GM12878 (cell line): ENCODE data around the gene COL24A1. TPM values are rescaled to one million over a fixed set of nuclear protein-coding genes. Genes with fewer than 3 reads are reported as not detected.

ENCODE experiments used
- ATAC-seq: fragments of 200-7000 bp; cut with Tn5 transposase; 3 replicates; pipeline ENCODE4 v1.9.1; 2020; ENCODE audit warnings: mild to moderate bottlenecking, moderate library complexity
- BruUV-seq: library from RNA; stranded (reverse); fragments of 400-500 nt; replicated peaks from 2 replicates; lab custom pipeline; 2021; lab: Mats Ljungman, UMichigan
- CTCF ChIA-PET: fragments of 300-600 bp; sonication (Branson Sonifier 250); formaldehyde crosslinking; extraction: SDS; loops from one replicate; lab custom pipeline; 2021; ENCODE audit warnings: inconsistent platforms; lab: Yijun Ruan, JAX
- POLR2A ChIA-PET: fragments of 350-600 bp; formaldehyde crosslinking; extraction: SDS; loops from one replicate; lab custom pipeline; 2021; ENCODE audit warnings: inconsistent platforms; lab: Charles Lee
- RAD21 ChIA-PET: fragments of 300-600 bp; sonication (Branson Sonifier 250); formaldehyde crosslinking; loops from one replicate; lab custom pipeline; 2023; ENCODE audit warnings: antibody characterized with exemption; ENCODE audit not compliant: unreplicated experiment; lab: Charles Lee
- SMC1A ChIA-PET: fragments of 300-600 bp; sonication (Branson Sonifier 250); formaldehyde crosslinking; loops from one replicate; lab custom pipeline; 2023; ENCODE audit not compliant: unreplicated experiment, uncharacterized antibody; lab: Charles Lee
- DNase-seq: peaks from one replicate; pipeline ENCODE4 v3.0.0-alpha.2; 2011; ENCODE audit warnings: low read depth, low spot score
- FAIRE-seq: peaks from 3 replicates; lab custom pipeline; 2011; peaks lifted over from hg19 to GRCh38; lab: Jason Lieb, UNC
- H2AFZ ChIP-seq: 2 replicates; pipeline ENCODE4 v1.6.0; 2011; ENCODE audit warnings: low read depth, low read length, control low read depth; ENCODE audit not compliant: control insufficient read depth
- H3K27ac ChIP-seq: 2 replicates; pipeline ENCODE4 v1.5.1; 2011; ENCODE audit warnings: control low read depth; ENCODE audit not compliant: control insufficient read depth, insufficient read depth
- H3K27me3 ChIP-seq, 2 experiments: replicated peaks in 1 of 2; 2 replicates each; pipeline versions ENCODE4 v1.6.0 to v1.6.1; 2011; ENCODE audit warnings: low read length in 1 of 2; ENCODE audit not compliant: control insufficient read depth in 2 of 2, insufficient read depth in 2 of 2
- H3K36me3 ChIP-seq, 2 experiments: 2 replicates each; pipeline ENCODE4 v1.5.1; 2011; ENCODE audit warnings: low read length in 1 of 2; ENCODE audit not compliant: control insufficient read depth in 2 of 2, insufficient read depth in 2 of 2
- H3K4me1 ChIP-seq: 2 replicates; pipeline ENCODE4 v1.6.1; 2011; ENCODE audit warnings: mild to moderate bottlenecking, low read length, moderate library complexity, mixed read lengths; ENCODE audit not compliant: control insufficient read depth, insufficient read depth
- H3K4me2 ChIP-seq: 2 replicates; pipeline ENCODE4 v1.6.0; 2011; ENCODE audit warnings: control low read depth; ENCODE audit not compliant: control insufficient read depth, insufficient read depth
- H3K4me3 ChIP-seq: fragments of 200-600 bp; sonication (generic); 2 replicates; pipeline ENCODE4 v1.5.1; 2016
- H3K79me2 ChIP-seq: 2 replicates; pipeline ENCODE4 v1.6.0; 2011; ENCODE audit warnings: low read length; ENCODE audit not compliant: control insufficient read depth, insufficient read depth
- H3K9ac ChIP-seq: 2 replicates; pipeline ENCODE4 v1.8.0; 2011; ENCODE audit warnings: low read length, control low read depth, mixed read lengths; ENCODE audit not compliant: control insufficient read depth, insufficient read depth
- H3K9me3 ChIP-seq: replicated peaks from 3 replicates; pipeline ENCODE4 v1.5.1; 2011; ENCODE audit warnings: mild to moderate bottlenecking, low read length; ENCODE audit not compliant: control insufficient read depth, insufficient read depth
- H4K20me1 ChIP-seq: 2 replicates; pipeline ENCODE4 v1.6.0; 2011; ENCODE audit not compliant: control insufficient read depth, insufficient read depth
- BACH1 ChIP-seq: fragments of 450-650 bp; IDR thresholded peaks from 2 replicates; pipeline ENCODE4 v1.6.1; 2017; ENCODE audit warnings: mild to moderate bottlenecking, borderline replicate concordance
- BCL3 ChIP-seq: IDR thresholded peaks from 2 replicates; pipeline ENCODE4 v1.6.1; 2011; ENCODE audit warnings: borderline replicate concordance, low read depth, mild to moderate bottlenecking, moderate library complexity, low read length; ENCODE audit not compliant: insufficient read depth, poor library complexity, severe bottlenecking
- FOXK2 ChIP-seq: fragments of 450-650 bp; IDR thresholded peaks from 2 replicates; pipeline ENCODE4 v1.6.1; 2017; ENCODE audit warnings: mild to moderate bottlenecking, moderate library complexity
- HDAC2 ChIP-seq: fragments of 200-600 bp; sonication (generic); IDR thresholded peaks from 2 replicates; pipeline ENCODE4 v1.6.1; 2017
- IRF3 ChIP-seq: fragments of 450-650 bp; IDR thresholded peaks from 2 replicates; pipeline ENCODE4 v1.6.1; 2014; ENCODE audit warnings: mild to moderate bottlenecking
- JUNB ChIP-seq: IDR thresholded peaks from 2 replicates; pipeline ENCODE4 v1.6.1; 2016; ENCODE audit warnings: antibody characterized with exemption, mild to moderate bottlenecking
- RBBP5 ChIP-seq: fragments of 200-600 bp; sonication (generic); conservative IDR thresholded peaks from 2 replicates; pipeline ENCODE4 v1.6.1; 2016
- RFX5 ChIP-seq: IDR thresholded peaks from 2 replicates; pipeline ENCODE4 v1.6.1; 2011; ENCODE audit warnings: low read depth, low read length, improper control_type of control experiment
- SP1 ChIP-seq: IDR thresholded peaks from one replicate; pipeline ENCODE4 v1.6.1; 2011; ENCODE audit warnings: low read depth, low read length
- SRF ChIP-seq, 2 experiments: IDR thresholded peaks; 2 replicates each; pipeline ENCODE4 v1.6.1; 2011; ENCODE audit warnings: low read depth in 2 of 2, low read length in 2 of 2, mild to moderate bottlenecking in 1 of 2, moderate library complexity in 1 of 2
- TCF7 ChIP-seq: IDR thresholded peaks from 2 replicates; pipeline ENCODE4 v1.6.1; 2014; ENCODE audit warnings: antibody characterized with exemption, borderline replicate concordance
- WRNIP1 ChIP-seq: IDR thresholded peaks from 2 replicates; pipeline ENCODE4 v1.6.1; 2011; ENCODE audit warnings: low read depth, low read length, improper control_type of control experiment, borderline replicate concordance
- ZBED1 ChIP-seq: IDR thresholded peaks from 2 replicates; pipeline ENCODE4 v1.6.1; 2016; ENCODE audit warnings: borderline replicate concordance
- ZNF622 ChIP-seq: fragments of 450-650 bp; IDR thresholded peaks from 2 replicates; pipeline ENCODE4 v1.6.1; 2017; ENCODE audit warnings: mild to moderate bottlenecking, inconsistent platforms
- WGBS: methylation state at CpG from one replicate; pipeline ENCODE4 v1.1.6; 2016; ENCODE audit warnings: low lambda C conversion rate; ENCODE audit not compliant: insufficient replicate concordance, insufficient coverage; ENCODE audit errors: missing lambda C conversion rate; 5-methylcytosine and 5-hydroxymethylcytosine counted together
- in situ Hi-C: fragments of 300-500 bp; cut with MboI; formaldehyde crosslinking; loops from 9 replicates; pipeline ENCODE4 v1.14.3; 2018; ENCODE audit warnings: mixed read lengths
- intact Hi-C: fragments of 100-400 bp; cut with micrococcal nuclease; formaldehyde crosslinking; loops from one replicate; pipeline ENCODE4 v1.14.2; 2022; ENCODE audit not compliant: unreplicated experiment
- polyA plus RNA-seq, 11 experiments: library from polyadenylated mRNA; depleted of rRNA in 4 of 11; unstranded in 6 of 11; stranded (reverse) in 5 of 11; fragments of >200 nt; fragmentation: Nextera tagmentation in 4 of 11; fragmentation: Illumina TruSeq in 1 of 11; extraction: Ambion mirVana in 4 of 11; extraction: Trizol in 1 of 11; gene quantifications; 1 replicate in 1 of 11; 2 replicates in 10 of 11; pipeline versions ENCODE4 v1.2.1 to v1.2.3, GENCODE V29; 2011 to 2016; ENCODE audit warnings: inconsistent platforms in 2 of 11, missing spikeins in 2 of 11, low read depth in 1 of 11
- total RNA-seq, 4 experiments: library from RNA; depleted of rRNA in 3 of 4; stranded (reverse); fragments of >200 nt in 3 of 4; fragmentation: Illumina TruSeq in 1 of 4; extraction: Trizol in 1 of 4; gene quantifications; 2 replicates each; pipeline versions ENCODE4 v1.2.1 to v1.2.3, GENCODE V29; 2013 to 2021
- TF ChIP-seq, protein P1 (sequence below): fragments of 450-650 bp; IDR thresholded peaks from 2 replicates; pipeline ENCODE4 v1.6.1; 2017; ENCODE audit warnings: mild to moderate bottlenecking, moderate library complexity

Gene COL24A1
- total and polyA plus RNA-seq, 10 of the 15 experiments (the other 5 are each of a cell fraction or from before 2014, with no cell fraction given) = 0.19 to 4.1 (median 2.0) TPM

- TF ChIP-seq SRF (IDR thresholded peaks at IDR 0.05; ENCODE audit: low read depth in 2 of 2, low read length in 2 of 2) (no peak), BACH1 (no peak), ZBED1 (no peak), HDAC2 (no peak), ZNF622 (no peak), WRNIP1 (no peak), JUNB (no peak), FOXK2 (no peak), RBBP5 (no peak), TCF7 (no peak), IRF3 (no peak), SP1 (no peak), RFX5 (no peak), BCL3 (no peak)
- TF ChIP-seq, protein P1, sequence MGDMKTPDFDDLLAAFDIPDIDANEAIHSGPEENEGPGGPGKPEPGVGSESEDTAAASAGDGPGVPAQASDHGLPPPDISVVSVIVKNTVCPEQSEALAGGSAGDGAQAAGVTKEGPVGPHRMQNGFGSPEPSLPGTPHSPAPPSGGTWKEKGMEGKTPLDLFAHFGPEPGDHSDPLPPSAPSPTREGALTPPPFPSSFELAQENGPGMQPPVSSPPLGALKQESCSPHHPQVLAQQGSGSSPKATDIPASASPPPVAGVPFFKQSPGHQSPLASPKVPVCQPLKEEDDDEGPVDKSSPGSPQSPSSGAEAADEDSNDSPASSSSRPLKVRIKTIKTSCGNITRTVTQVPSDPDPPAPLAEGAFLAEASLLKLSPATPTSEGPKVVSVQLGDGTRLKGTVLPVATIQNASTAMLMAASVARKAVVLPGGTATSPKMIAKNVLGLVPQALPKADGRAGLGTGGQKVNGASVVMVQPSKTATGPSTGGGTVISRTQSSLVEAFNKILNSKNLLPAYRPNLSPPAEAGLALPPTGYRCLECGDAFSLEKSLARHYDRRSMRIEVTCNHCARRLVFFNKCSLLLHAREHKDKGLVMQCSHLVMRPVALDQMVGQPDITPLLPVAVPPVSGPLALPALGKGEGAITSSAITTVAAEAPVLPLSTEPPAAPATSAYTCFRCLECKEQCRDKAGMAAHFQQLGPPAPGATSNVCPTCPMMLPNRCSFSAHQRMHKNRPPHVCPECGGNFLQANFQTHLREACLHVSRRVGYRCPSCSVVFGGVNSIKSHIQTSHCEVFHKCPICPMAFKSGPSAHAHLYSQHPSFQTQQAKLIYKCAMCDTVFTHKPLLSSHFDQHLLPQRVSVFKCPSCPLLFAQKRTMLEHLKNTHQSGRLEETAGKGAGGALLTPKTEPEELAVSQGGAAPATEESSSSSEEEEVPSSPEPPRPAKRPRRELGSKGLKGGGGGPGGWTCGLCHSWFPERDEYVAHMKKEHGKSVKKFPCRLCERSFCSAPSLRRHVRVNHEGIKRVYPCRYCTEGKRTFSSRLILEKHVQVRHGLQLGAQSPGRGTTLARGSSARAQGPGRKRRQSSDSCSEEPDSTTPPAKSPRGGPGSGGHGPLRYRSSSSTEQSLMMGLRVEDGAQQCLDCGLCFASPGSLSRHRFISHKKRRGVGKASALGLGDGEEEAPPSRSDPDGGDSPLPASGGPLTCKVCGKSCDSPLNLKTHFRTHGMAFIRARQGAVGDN = no peak
- no peak overlapping the region for H3K4me2 ChIP-seq
- ChIA-PET CTCF (no interaction called here), SMC1A (no interaction called here), POLR2A (no interaction called here), RAD21 (no interaction called here)
- in situ Hi-C loops (no loop called here), intact Hi-C loops (no loop called here)
- FAIRE-seq (no peak), ATAC-seq (no peak), DNase-seq (no peak)
- H3K27ac ChIP-seq = no peak overlapping the region
- no peaks in the 10 kb centered on the region for H3K79me2 ChIP-seq
- H3K9ac ChIP-seq = no peak overlapping the region
- no peak overlapping the region for H3K4me3 ChIP-seq
- H2AFZ ChIP-seq = no peak overlapping the region
- BruUV-seq = no TSS peak
- H3K9me3 ChIP-seq = no peaks in the 10 kb centered on the region
- no peaks in the 10 kb centered on the region for H4K20me1 ChIP-seq
- WGBS = 0% methylated on average over 1 of the region's 1 CpG
- H3K4me1 ChIP-seq = no peaks in the 10 kb centered on the region
- H3K36me3 ChIP-seq = no peaks in the 10 kb centered on the region
- H3K27me3 ChIP-seq = no peaks in the 10 kb centered on the region
These were observed 220.5 kb downstream of the COL24A1 start for GRCh38 chr1:85936057-85936456.
